Stimulated activated CD4-positive, alpha-beta T cell treated with anti-CD3 and anti-CD28 coated beads, Interleukin-2, amount 100 ng/mL, for 24 hours (primary cell): ENCODE data around the gene TP73.

Experiments
- DNase-seq, 2 donors: peaks; one replicate each; pipeline ENCODE4 v3.0.0-alpha.2; 2020

TP73 gene

GRCh38 chr1:3711381-3711779 lies 59.1 kb downstream of the TP73 start:
- no peak for DNase-seq

- no peak for DNase-seq
Measured at GRCh38 chr1:3711780-3712451, 59.6 kb downstream of the TP73 start.

DNA sequence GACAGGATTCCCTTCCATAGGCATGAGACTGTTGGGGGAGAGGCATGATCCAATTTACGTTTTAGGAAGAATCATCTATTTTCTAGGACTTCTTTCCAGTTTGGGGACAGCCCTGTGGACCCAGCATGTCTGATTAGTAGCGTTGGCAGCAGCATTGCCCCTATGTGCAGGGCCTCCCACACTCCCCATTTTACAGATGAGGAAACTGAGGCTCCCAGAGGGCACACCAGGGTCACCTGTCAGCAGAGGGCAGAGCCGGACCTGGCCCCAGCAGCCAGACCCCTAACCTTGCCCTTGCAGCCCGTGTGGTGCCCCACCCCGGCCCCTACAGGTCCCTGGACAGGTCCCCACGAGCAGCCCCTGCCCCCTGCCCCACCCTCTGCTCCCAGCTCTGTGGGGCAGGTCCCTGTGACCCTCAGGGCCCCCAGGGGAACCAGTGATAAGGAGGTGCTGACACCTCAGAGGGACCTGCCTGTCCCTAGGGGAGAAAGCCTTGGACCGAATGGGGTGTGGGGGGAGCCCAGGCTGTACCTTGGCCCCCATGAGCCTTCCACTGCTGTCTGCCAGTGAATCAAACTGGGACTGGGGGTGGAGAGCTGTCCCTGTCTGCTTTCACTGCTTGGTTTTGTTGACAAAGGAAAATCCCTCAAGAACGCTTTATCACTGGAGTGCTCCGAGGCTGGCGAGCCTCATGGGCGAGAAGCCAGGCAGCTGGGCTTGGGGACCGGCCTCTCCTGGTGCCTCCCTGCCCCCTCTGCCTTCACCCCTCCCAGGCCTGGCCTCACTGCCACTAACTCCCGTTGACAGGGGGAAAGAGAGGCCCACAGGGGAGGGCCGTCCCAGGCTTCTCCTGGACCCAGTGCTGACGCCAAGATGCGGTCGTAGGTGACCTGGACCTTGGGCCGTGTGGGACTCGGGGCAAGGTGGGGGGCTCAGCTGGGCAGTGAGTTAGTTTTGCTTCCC lies 60.5 kb downstream of the TP73 start:
- no peak for DNase-seq

DNA sequence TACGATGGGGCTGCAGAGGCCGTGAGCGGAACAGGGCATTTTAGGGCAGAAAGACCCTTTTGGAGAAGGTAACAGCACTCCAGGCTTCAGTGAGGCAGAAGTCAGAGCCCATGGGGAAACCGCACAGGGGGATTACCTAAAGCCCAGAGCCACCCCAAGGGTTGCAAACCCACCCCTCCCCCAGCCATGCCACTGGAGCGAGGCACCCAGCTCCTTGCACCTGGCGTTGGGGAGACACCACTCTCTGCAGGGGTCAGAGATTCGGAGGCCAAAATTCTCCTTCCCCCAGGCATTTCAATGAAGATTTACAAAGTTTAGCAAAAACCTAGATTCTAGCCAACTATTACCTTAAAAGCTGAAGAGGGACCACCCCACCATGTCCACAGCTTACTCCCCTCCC lies 61.5 kb downstream of the TP73 start:
- no peak for DNase-seq

GRCh38 chr1:3714284-3714741 lies 62.0 kb downstream of the TP73 start:
- no peak for DNase-seq

GRCh38 chr1:3714814-3715213 lies 62.5 kb downstream of the TP73 start:
- DNase-seq, result no peak

GRCh38 chr1:3716351-3716750 lies 64.0 kb downstream of the TP73 start:
- no peak for DNase-seq

GRCh38 chr1:3717041-3717714 lies 64.9 kb downstream of the TP73 start:
- no peak for DNase-seq

GRCh38 chr1:3717715-3718601 lies 65.6 kb downstream of the TP73 start:
- peak in 1 of 2 donors; percentile 37 for DNase-seq

GRCh38 chr1:3718764-3719163 lies 66.4 kb downstream of the TP73 start:
- DNase-seq, result no peak

GRCh38 chr1:3721955-3722465 lies 69.7 kb downstream of the TP73 start:
- no peak for DNase-seq

DNA sequence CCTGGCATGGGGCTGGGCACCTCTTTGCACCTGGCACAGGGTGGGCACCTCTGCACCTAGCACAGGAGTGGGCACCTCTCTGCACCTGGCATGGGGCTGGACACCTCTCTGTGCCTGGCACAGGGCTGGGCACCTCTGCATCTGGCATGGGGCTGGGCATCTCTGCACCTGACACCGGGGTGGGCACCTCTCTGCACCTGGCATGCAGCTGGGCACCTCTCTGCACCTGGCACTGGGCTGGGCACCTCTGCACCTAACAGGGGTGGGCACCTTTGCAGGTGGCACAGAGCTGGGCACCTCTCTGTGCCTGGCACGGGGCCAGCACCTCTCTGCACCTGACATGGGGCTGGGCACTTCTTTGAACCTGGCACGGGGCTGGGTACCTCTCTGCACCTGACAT lies 70.5 kb downstream of the TP73 start:
- no peak for DNase-seq

DNA sequence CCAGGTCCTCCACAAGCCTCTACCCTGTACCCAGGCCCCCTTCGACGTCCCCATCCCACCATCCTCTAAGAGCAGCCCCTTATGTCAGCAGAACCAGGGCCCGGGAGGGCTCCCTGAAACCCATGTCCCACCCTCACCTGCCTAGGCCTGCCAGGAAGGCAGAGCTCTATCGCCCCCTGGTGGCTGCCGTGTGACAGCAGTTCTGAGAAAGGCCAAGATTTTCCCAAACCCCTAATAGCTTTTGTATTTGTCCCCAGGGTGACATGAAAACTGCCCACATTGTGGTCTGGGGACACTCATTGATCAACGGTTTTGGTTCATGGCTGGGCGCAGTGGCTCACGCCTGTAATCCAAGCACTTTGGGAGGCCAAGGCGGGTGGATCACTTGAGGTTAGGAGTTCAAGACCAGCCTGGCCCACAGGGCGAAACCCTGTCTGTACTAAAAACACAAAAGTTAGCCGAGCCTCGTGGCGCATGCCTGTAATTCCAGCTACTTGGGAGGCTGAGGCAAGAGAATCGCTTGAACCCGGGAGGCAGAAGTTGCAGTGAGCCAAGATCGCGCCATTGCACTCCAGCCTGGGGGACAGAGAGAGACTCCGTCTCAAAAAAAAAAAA lies 72.2 kb downstream of the TP73 start:
- peak; percentile 87 to 88 for DNase-seq

DNA sequence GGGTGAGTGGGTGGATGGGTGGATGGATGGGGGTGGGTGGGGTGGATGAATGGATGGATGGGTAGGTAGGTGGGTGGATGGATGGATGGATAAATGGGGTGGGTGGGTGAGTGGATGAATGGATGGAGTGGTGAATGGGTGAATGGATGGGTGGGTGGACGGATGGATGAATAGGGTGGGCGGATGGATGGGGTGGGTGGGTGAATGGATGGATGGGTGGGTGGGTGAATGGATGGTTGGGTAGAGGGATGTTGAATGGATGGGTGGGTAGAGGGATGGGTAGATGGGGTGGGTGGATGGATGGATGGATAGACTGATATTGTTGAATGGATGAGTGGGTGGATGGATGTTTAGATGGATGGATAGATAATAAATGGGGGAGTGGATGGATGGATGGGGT lies 73.0 kb downstream of the TP73 start:
- no peak for DNase-seq

DNA sequence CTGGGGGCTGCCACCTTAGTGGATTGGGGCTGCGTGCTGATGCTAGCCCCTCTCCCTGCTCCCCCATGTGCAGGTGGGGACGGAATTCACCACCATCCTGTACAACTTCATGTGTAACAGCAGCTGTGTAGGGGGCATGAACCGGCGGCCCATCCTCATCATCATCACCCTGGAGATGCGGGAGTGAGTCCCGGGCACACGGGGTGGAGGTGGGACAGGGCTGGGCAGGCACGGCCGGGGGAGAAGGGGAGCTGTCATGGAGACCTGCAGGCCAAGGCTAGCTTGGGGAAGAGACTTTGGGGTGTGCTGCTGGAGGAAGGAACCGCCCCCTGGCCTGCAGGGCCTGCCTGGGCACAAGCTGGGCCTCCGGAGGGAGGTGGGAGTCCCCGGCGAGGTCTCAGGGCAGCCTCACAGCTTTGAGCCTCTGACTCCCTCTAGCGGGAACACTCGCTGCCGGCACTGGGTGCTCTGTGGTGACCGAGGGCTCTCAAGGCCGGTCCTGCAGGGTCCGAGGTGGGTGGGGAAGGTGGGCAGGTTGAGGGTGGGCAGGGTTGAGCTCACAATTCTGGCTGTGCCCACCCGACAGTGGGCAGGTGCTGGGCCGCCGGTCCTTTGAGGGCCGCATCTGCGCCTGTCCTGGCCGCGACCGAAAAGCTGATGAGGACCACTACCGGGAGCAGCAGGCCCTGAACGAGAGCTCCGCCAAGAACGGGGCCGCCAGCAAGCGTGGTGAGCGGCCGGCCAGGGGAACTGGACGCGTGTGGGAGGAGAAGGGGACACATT lies 74.9 kb downstream of the TP73 start:
- DNase-seq, result peak in 1 of 2 donors; percentile 42

- no peak for DNase-seq
Measured at GRCh38 chr1:3727825-3728776, 75.8 kb downstream of the TP73 start.

GRCh38 chr1:3729594-3730542 lies 77.6 kb downstream of the TP73 start:
- no peak for DNase-seq

GRCh38 chr1:3730543-3731247 lies 78.4 kb downstream of the TP73 start:
- DNase-seq, result no peak
